ENCODE measurements around the gene ATP1A3. TPM values are rescaled to one million over a fixed set of nuclear protein-coding genes. Genes with fewer than 3 reads are reported as not detected.

The ATP1A3 gene
- total and polyA plus RNA-seq, 2 donors (not counting 1 experiment from before 2014, with no cell fraction given) = 1.2 to 3.8 TPM

DNA sequence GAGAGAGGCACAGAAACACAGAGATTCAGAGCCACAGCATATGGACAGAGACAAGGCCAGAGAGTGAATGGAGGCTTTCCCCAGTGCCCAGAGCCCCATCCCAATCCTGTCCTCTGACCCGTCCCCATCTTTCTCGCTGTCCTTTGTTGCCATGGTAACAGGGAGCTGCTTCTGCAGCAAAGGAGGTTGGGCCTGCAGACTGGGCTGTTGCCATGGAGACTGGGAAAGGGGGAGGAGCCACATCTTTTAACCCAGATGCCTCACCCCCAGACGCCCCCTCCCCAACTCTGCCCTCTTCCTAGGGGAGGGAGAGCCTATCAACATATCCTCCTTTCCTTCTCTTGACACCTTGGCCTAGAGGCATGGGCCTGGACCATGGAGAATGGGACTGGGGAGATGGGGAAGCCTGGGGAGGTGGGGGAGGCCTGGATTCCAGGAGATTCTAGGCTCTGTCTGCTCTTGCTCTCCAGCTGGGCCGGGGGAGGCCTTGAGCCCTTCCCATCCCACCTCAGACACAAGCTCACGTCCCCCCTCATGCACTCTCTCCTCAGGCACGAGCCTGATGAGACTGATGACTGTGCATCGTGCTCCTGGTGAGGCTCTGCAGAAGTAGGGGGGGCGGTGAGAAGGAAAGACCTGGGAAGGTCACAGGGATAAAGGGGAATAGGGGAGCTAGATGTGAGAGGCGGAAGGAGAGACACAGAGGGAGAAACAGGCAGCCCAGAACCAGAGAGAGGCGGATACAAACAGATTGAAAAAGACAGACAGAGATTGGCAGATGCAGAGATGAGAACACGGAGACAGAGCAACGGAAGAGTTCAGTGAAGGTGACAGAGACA, 2.1 kb upstream of the ATP1A3 start:
- ChIA-PET CTCF (interaction anchor here (0.7 kb wide), 1 partner anchor 201 kb away, joined by 4 read pairs; no protein-coding TSS in a partner anchor), POLR2A (no interaction called here)
- no peak for ATAC-seq (ENCODE audit: low read depth)
- Histone ChIP-seq H2AFZ (ENCODE audit: insufficient read depth, low read depth, low read length, poor library complexity, severe bottlenecking) (no peak overlapping the region), H3K9me3 (ENCODE audit: control extremely low read depth in 1 of 3, control insufficient read depth in 2 of 3, insufficient read depth in 1 of 3, low read length in 2 of 3) (peaks cover 0 to 16% (median 0%) of the 10 kb centered on the region in 3 donors), H3K9ac (ENCODE audit: low read length) (no peak overlapping the region), H3K4me2 (replicated peaks; ENCODE audit: low read depth, low read length, poor library complexity, severe bottlenecking) (no peak overlapping the region), H3K79me2 (ENCODE audit: control insufficient read depth, insufficient read depth, low read length) (no peaks in the 10 kb centered on the region), H3K27ac (ENCODE audit: low read length in 2 of 2) (no peak overlapping the region), H3K27me3 (replicated peaks in 1 of 4; ENCODE audit: control extremely low read depth in 1 of 4, control insufficient read depth in 3 of 4, insufficient read depth in 4 of 4, low read length in 3 of 4) (peaks cover 0 to 74% (median 37%) of the 10 kb centered on the region in 4 experiments), H3K36me3 (replicated peaks in 1 of 2; ENCODE audit: control extremely low read depth in 1 of 2, control insufficient read depth in 1 of 2, extremely low read depth in 1 of 2, insufficient read depth in 2 of 2, low read length in 1 of 2) (no peaks in the 10 kb centered on the region), H3K4me1 (ENCODE audit: control insufficient read depth in 2 of 2, insufficient read depth in 2 of 2, low read length in 2 of 2) (peaks cover 29 to 33% of the 10 kb centered on the region in 2 donors), H4K20me1 (ENCODE audit: control insufficient read depth, insufficient read depth, low read length, poor library complexity, severe bottlenecking) (no peaks in the 10 kb centered on the region), H3K4me3 (ENCODE audit: control extremely low read depth in 1 of 5, extremely low read depth in 1 of 5, insufficient read depth in 1 of 5, low read depth in 2 of 5, low read length in 4 of 5) (peak overlapping the region in 1 of 5 experiments; percentile 9)
- Mint-ChIP-seq H3K27me3 (peaks cover 64% of the 10 kb centered on the region), H3K4me3 (peak overlapping the region; percentile 74), H3K4me1 (peaks cover 44% of the 10 kb centered on the region), H3K9me3 (ENCODE audit: insufficient read depth) (no peaks in the 10 kb centered on the region), H3K27ac (peak overlapping the region; percentile 2)
- no peak for DNase-seq
- intact Hi-C loops (cut with micrococcal nuclease) = no loop called here
- TF ChIP-seq, protein P1, sequence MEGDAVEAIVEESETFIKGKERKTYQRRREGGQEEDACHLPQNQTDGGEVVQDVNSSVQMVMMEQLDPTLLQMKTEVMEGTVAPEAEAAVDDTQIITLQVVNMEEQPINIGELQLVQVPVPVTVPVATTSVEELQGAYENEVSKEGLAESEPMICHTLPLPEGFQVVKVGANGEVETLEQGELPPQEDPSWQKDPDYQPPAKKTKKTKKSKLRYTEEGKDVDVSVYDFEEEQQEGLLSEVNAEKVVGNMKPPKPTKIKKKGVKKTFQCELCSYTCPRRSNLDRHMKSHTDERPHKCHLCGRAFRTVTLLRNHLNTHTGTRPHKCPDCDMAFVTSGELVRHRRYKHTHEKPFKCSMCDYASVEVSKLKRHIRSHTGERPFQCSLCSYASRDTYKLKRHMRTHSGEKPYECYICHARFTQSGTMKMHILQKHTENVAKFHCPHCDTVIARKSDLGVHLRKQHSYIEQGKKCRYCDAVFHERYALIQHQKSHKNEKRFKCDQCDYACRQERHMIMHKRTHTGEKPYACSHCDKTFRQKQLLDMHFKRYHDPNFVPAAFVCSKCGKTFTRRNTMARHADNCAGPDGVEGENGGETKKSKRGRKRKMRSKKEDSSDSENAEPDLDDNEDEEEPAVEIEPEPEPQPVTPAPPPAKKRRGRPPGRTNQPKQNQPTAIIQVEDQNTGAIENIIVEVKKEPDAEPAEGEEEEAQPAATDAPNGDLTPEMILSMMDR (IDR thresholded peaks at IDR 0.05) = no peak
- no peak for TF ChIP-seq EZH2 (IDR thresholded peaks at IDR 0.05; ENCODE audit: borderline replicate concordance, insufficient read depth, low read depth, low read length, poor library complexity, severe bottlenecking)
- WGBS (ENCODE audit: insufficient coverage) = 51% methylated on average over 5 of the region's 12 CpGs

Data from B cell (primary cell).